OCI-LY1 (cell line): ENCODE measurements around the gene TRIML1.

Experiments
- H2AFZ ChIP-seq: fragments of 200-600 bp; sonication (generic), shearing (Covaris generic); 2 replicates; pipeline ENCODE4 v1.6.0; 2014; ENCODE audit warnings: antibody characterized with exemption, mild to moderate bottlenecking, low read length
- H3F3A ChIP-seq: fragments of 200-600 bp; sonication (generic), shearing (Covaris generic); 2 replicates; pipeline ENCODE4 v1.6.0; 2014; ENCODE audit warnings: mild to moderate bottlenecking, antibody characterized with exemption, low read length, moderate library complexity; ENCODE audit not compliant: insufficient read depth
- H3K27ac ChIP-seq: fragments of 200-600 bp; sonication (generic); 2 replicates; pipeline ENCODE4 v1.5.1; 2014; ENCODE audit warnings: low read length, mixed run types, mild to moderate bottlenecking, low read depth; ENCODE audit not compliant: poor library complexity, severe bottlenecking
- H3K27me3 ChIP-seq: fragments of 200-600 bp; sonication (generic); 2 replicates; pipeline ENCODE4 v1.6.0; 2014; ENCODE audit warnings: antibody characterized with exemption, mild to moderate bottlenecking, low read length, moderate library complexity; ENCODE audit not compliant: insufficient read depth
- H3K36me3 ChIP-seq: fragments of 200-600 bp; sonication (generic); 2 replicates; pipeline ENCODE4 v1.6.1; 2014; ENCODE audit warnings: mild to moderate bottlenecking, antibody characterized with exemption, low read length, moderate library complexity, mixed read lengths; ENCODE audit not compliant: insufficient read depth
- H3K4me1 ChIP-seq: fragments of 200-600 bp; sonication (generic); 2 replicates; pipeline ENCODE4 v1.5.1; 2014; ENCODE audit warnings: mild to moderate bottlenecking, low read length, moderate library complexity; ENCODE audit not compliant: insufficient read depth, severe bottlenecking
- H3K4me2 ChIP-seq: fragments of 200-600 bp; sonication (generic), shearing (Covaris generic); 2 replicates; pipeline ENCODE4 v1.6.1; 2014; ENCODE audit warnings: low read length
- H3K4me3 ChIP-seq: fragments of 200-600 bp; sonication (generic); 2 replicates; pipeline ENCODE4 v1.5.1; 2014; ENCODE audit warnings: low read length, low read depth, mild to moderate bottlenecking, mixed read lengths; ENCODE audit not compliant: poor library complexity, severe bottlenecking
- H3K79me2 ChIP-seq: fragments of 200-600 bp; shearing (Covaris generic); 2 replicates; pipeline ENCODE4 v1.6.1; 2016; ENCODE audit warnings: mixed run types, low read length, mixed read lengths; ENCODE audit not compliant: insufficient read depth
- H3K9ac ChIP-seq: fragments of 200-600 bp; sonication (generic), shearing (Covaris generic); 2 replicates; pipeline ENCODE4 v1.6.1; 2014; ENCODE audit warnings: mild to moderate bottlenecking, low read length, mixed read lengths
- H3K9me2 ChIP-seq: fragments of 200-600 bp; sonication (generic), shearing (Covaris generic); 2 replicates; pipeline ENCODE4 v1.6.1; 2014; ENCODE audit warnings: low read depth, mild to moderate bottlenecking, low read length, mixed read lengths
- H3K9me3 ChIP-seq: fragments of 200-600 bp; shearing (Covaris generic); 2 replicates; pipeline ENCODE4 v1.6.1; 2014; ENCODE audit warnings: low read length, mixed read lengths
- H4K20me1 ChIP-seq: fragments of 200-600 bp; sonication (generic), shearing (Covaris generic); 2 replicates; pipeline ENCODE4 v1.6.0; 2016; ENCODE audit warnings: mild to moderate bottlenecking, low read length; ENCODE audit not compliant: insufficient read depth
- CTCF ChIP-seq: fragments of 200-600 bp; sonication (generic), shearing (Covaris generic); IDR thresholded peaks from 2 replicates; pipeline ENCODE4 v1.5.1; 2017; ENCODE audit warnings: mild to moderate bottlenecking, antibody characterized with exemption, low read length, moderate library complexity, mixed read lengths
- EZH2 ChIP-seq: fragments of 200-600 bp; sonication (generic), shearing (Covaris generic); IDR thresholded peaks from 2 replicates; pipeline ENCODE4 v1.8.0; 2017; ENCODE audit warnings: borderline replicate concordance, mixed run types, mild to moderate bottlenecking, antibody characterized with exemption, low read length, moderate library complexity, mixed read lengths

Gene TRIML1

GRCh38 chr4:188195389-188195985 is 56.2 kb downstream of the TRIML1 start:
- no peak overlapping the region for H3K27ac ChIP-seq
- no peaks in the 10 kb centered on the region for H3K79me2 ChIP-seq
- H3K4me2 ChIP-seq: no peak overlapping the region
- TF ChIP-seq EZH2: no peak
- no peak for TF ChIP-seq CTCF
- H3K4me1 ChIP-seq: no peaks in the 10 kb centered on the region
- H3K27me3 ChIP-seq: no peaks in the 10 kb centered on the region
- no peaks in the 10 kb centered on the region for H3K9me2 ChIP-seq
- H4K20me1 ChIP-seq: no peaks in the 10 kb centered on the region
- H3F3A ChIP-seq: no peaks in the 10 kb centered on the region
- H2AFZ ChIP-seq: no peak overlapping the region
- no peak overlapping the region for H3K9ac ChIP-seq
- H3K36me3 ChIP-seq: no peaks in the 10 kb centered on the region
- no peaks in the 10 kb centered on the region for H3K9me3 ChIP-seq
- H3K4me3 ChIP-seq: no peak overlapping the region

- no peak overlapping the region for H3K27ac ChIP-seq
- H3K4me3 ChIP-seq: no peak overlapping the region
- no peaks in the 10 kb centered on the region for H3K27me3 ChIP-seq
- no peaks in the 10 kb centered on the region for H3K9me3 ChIP-seq
- H3K9me2 ChIP-seq: no peaks in the 10 kb centered on the region
- no peaks in the 10 kb centered on the region for H3K79me2 ChIP-seq
- no peaks in the 10 kb centered on the region for H4K20me1 ChIP-seq
- no peaks in the 10 kb centered on the region for H3F3A ChIP-seq
- no peak overlapping the region for H2AFZ ChIP-seq
- no peak overlapping the region for H3K9ac ChIP-seq
- TF ChIP-seq EZH2 (no peak), CTCF (no peak)
- no peak overlapping the region for H3K4me2 ChIP-seq
- H3K4me1 ChIP-seq: no peaks in the 10 kb centered on the region
- no peaks in the 10 kb centered on the region for H3K36me3 ChIP-seq
Measured at GRCh38 chr4:188196134-188196735, 57.0 kb downstream of the TRIML1 start.
